ENCODE data around the gene PPP5C. TPM values are rescaled to one million over a fixed set of nuclear protein-coding genes. Genes with fewer than 3 reads are reported as not detected.

Gene PPP5C
- total RNA-seq, 4 donors from 2014 or later, result 32.0 to 63.1 (median 48.4) TPM

GRCh38 chr19:46378268-46378667, 31.4 kb downstream of the PPP5C start:
- TF ChIP-seq POLR2A (IDR thresholded peaks at IDR 0.05), result no peak
- TF ChIP-seq CTCF (IDR thresholded peaks at IDR 0.05), result no peak
- no peak overlapping the region for H3K4me3 ChIP-seq (ENCODE audit: low read depth, poor library complexity, severe bottlenecking)
- intact Hi-C loops (cut with DNase I; ENCODE audit: low total_unique reads), result no loop called here
- 16 to 21% methylated on average over 2 of the region's 2 CpGs for WGBS, 2 donors
- DNase-seq (ENCODE audit: low spot score in 2 of 2), result no peak

GRCh38 chr19:46380690-46381089, 33.8 kb downstream of the PPP5C start:
- 93 to 98% methylated on average over 2 of the region's 2 CpGs for WGBS, 2 donors
- DNase-seq (ENCODE audit: low spot score in 2 of 2), result no peak
- intact Hi-C loops (cut with DNase I; ENCODE audit: low total_unique reads), result no loop called here
- H3K4me3 ChIP-seq (ENCODE audit: low read depth, poor library complexity, severe bottlenecking), result no peak overlapping the region
- no peak for TF ChIP-seq POLR2A (IDR thresholded peaks at IDR 0.05)
- no peak for TF ChIP-seq CTCF (IDR thresholded peaks at IDR 0.05)

- 96 to 97% methylated on average over 2 of the region's 2 CpGs for WGBS, 2 donors
- no peak overlapping the region for H3K4me3 ChIP-seq (ENCODE audit: low read depth, poor library complexity, severe bottlenecking)
- intact Hi-C loops (cut with DNase I; ENCODE audit: low total_unique reads), result no loop called here
- peak in 1 of 2 donors; percentile 68 for DNase-seq (ENCODE audit: low spot score in 2 of 2)
- no peak for TF ChIP-seq CTCF (IDR thresholded peaks at IDR 0.05)
- TF ChIP-seq POLR2A (IDR thresholded peaks at IDR 0.05), result no peak
These were observed 34.5 kb downstream of the PPP5C start for GRCh38 chr19:46381346-46381745.

DNA sequence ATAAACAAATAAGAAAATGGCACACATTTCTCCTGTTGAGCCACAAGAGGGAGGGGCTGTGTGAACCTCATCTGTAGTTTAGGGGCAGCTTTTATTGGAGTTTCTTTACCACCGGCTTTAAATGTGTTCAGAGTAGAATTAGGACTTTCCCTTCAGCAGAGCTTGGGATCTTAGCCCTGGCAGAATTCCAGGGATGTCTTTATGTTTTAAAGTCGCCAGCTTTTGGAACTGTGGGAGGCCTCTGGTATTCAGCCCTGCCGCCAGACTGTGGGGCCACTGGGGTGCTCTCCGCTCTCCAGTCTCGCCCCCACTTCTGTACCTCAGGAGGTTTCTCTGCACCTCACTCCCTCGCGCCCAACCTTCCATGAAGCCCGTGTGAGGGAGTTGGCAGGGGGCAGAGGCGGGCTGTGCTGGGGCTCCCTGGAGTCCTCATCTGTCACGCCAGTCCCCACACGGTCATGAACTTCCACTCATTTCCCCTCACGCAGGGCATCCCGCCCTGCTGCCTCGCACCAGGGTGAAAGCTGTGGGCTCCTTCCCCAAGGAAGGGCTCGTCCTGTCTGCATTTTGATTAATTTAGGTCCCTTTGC, 35.0 kb downstream of the PPP5C start:
- WGBS, 2 donors, result 84 to 90% methylated on average over 15 of the region's 15 CpGs
- TF ChIP-seq CTCF (IDR thresholded peaks at IDR 0.05), result no peak
- no peak for TF ChIP-seq POLR2A (IDR thresholded peaks at IDR 0.05)
- intact Hi-C loops (cut with DNase I; ENCODE audit: low total_unique reads), result no loop called here
- no peak overlapping the region for H3K4me3 ChIP-seq (ENCODE audit: low read depth, poor library complexity, severe bottlenecking)
- DNase-seq (ENCODE audit: low spot score in 2 of 2), result peak in 1 of 2 donors; percentile 59

- peak in 1 of 2 donors; percentile 82 for DNase-seq (ENCODE audit: low spot score in 2 of 2)
- intact Hi-C loops (cut with DNase I; ENCODE audit: low total_unique reads), result no loop called here
- WGBS, 2 donors, result 86 to 91% methylated on average over 22 of the region's 23 CpGs
- TF ChIP-seq POLR2A (IDR thresholded peaks at IDR 0.05), result no peak
- H3K4me3 ChIP-seq (ENCODE audit: low read depth, poor library complexity, severe bottlenecking), result no peak overlapping the region
These were observed 36.4 kb downstream of the PPP5C start for GRCh38 chr19:46383171-46383815.

DNA sequence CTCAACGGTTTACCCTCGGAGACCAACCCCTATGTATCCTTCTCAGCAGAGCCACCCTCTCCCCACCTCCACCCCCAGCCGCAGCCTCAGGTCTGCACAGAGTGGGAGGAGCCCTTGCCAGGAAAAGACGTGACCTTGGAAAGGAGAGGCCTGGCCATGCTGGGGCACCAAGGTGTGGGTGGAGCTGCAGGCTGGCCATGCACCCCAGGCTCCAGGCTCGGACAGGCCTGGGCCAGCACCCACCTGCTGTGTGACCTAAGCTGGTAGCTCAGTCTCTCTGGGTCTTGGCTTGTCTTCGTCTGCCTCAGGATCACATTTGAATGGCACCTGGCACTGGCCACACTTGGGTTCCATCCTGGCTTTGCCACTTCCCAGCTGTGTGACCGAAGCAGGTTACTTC, 37.0 kb downstream of the PPP5C start:
- TF ChIP-seq CTCF (IDR thresholded peaks at IDR 0.05) (no peak), POLR2A (IDR thresholded peaks at IDR 0.05) (no peak)

More for the DNA sequence above, 37.0 kb downstream of the PPP5C start:
- DNase-seq (ENCODE audit: low spot score in 2 of 2), result peak in 1 of 2 donors; percentile 52
- H3K4me3 ChIP-seq (ENCODE audit: low read depth, poor library complexity, severe bottlenecking), result no peak overlapping the region
- 82 to 88% methylated on average over 6 of the region's 7 CpGs for WGBS, 2 donors
- intact Hi-C loops (cut with DNase I; ENCODE audit: low total_unique reads), result no loop called here

All from lower leg skin (tissue), 4 donors.